Neuronal stem cell (in vitro differentiated cells): ENCODE measurements around the gene GAPVD1. TPM values are rescaled to one million over a fixed set of nuclear protein-coding genes. Genes with fewer than 3 reads are reported as not detected.

ENCODE experiments used
- DNase-seq: peaks from one replicate; pipeline ENCODE4 v3.0.0-alpha.2; 2013; ENCODE audit warnings: low spot score
- H2AFZ ChIP-seq: one replicate; pipeline ENCODE4 v1.6.1; 2013; ENCODE audit warnings: mild to moderate bottlenecking, low read length, inconsistent platforms
- H2AK5ac ChIP-seq: 2 replicates; pipeline ENCODE4 v1.6.1; 2013; ENCODE audit warnings: low read depth, mild to moderate bottlenecking, inconsistent platforms, low read length, moderate library complexity, mixed read lengths
- H2BK120ac ChIP-seq: 2 replicates; pipeline ENCODE4 v1.6.1; 2013; ENCODE audit warnings: low read depth, mild to moderate bottlenecking, inconsistent platforms, low read length, moderate library complexity, mixed read lengths
- H2BK12ac ChIP-seq: one replicate; pipeline ENCODE4 v1.6.1; 2013; ENCODE audit warnings: low read length, inconsistent platforms
- H2BK15ac ChIP-seq: 2 replicates; pipeline ENCODE4 v1.6.1; 2013; ENCODE audit warnings: mild to moderate bottlenecking, low read length, inconsistent platforms, mixed read lengths
- H2BK5ac ChIP-seq: one replicate; pipeline ENCODE4 v1.6.1; 2013; ENCODE audit warnings: inconsistent platforms, mild to moderate bottlenecking, low read length, moderate library complexity
- H3K14ac ChIP-seq: one replicate; pipeline ENCODE4 v1.6.1; 2013; ENCODE audit warnings: low read length, inconsistent platforms
- H3K18ac ChIP-seq: 2 replicates; pipeline ENCODE4 v1.6.1; 2013; ENCODE audit warnings: low read length, inconsistent platforms
- H3K23ac ChIP-seq: 2 replicates; pipeline ENCODE4 v1.6.1; 2013; ENCODE audit warnings: low read depth, mild to moderate bottlenecking, mixed read lengths, low read length, inconsistent platforms; ENCODE audit not compliant: poor library complexity
- H3K27ac ChIP-seq: replicated peaks from 3 replicates; pipeline ENCODE4 v1.5.1; 2013; ENCODE audit warnings: low read length, inconsistent platforms
- H3K27me3 ChIP-seq, 3 experiments: 2 replicates each; pipeline ENCODE4 v1.6.1; 2013; ENCODE audit warnings: low read length in 3 of 3, mild to moderate bottlenecking in 2 of 3, inconsistent platforms in 1 of 3, low read depth in 1 of 3, mixed read lengths in 1 of 3, moderate library complexity in 1 of 3; ENCODE audit not compliant: control insufficient read depth in 3 of 3, insufficient read depth in 3 of 3
- H3K36me3 ChIP-seq, 2 donors: replicated peaks in 1 of 2; 2 replicates each; pipeline ENCODE4 v1.6.1; 2013; ENCODE audit warnings: low read length in 2 of 2; ENCODE audit not compliant: control insufficient read depth in 2 of 2, insufficient read depth in 2 of 2
- H3K4ac ChIP-seq: 2 replicates; pipeline ENCODE4 v1.6.1; 2013; ENCODE audit warnings: inconsistent platforms, mild to moderate bottlenecking, low read length, moderate library complexity
- H3K4me1 ChIP-seq, 2 donors: 1 replicate in 1 of 2; 2 replicates in 1 of 2; pipeline ENCODE4 v1.6.1; 2013; ENCODE audit warnings: low read length in 2 of 2, low read depth in 1 of 2; ENCODE audit not compliant: control insufficient read depth in 2 of 2, insufficient read depth in 1 of 2
- H3K4me2 ChIP-seq: one replicate; pipeline ENCODE4 v1.6.1; 2013; ENCODE audit warnings: mild to moderate bottlenecking, low read length, inconsistent platforms; ENCODE audit not compliant: insufficient read depth, poor library complexity, severe bottlenecking
- H3K4me3 ChIP-seq, 2 donors: 2 replicates each; pipeline ENCODE4 v1.5.1; 2013; ENCODE audit warnings: low read length in 2 of 2, mild to moderate bottlenecking in 2 of 2, inconsistent platforms in 1 of 2, moderate library complexity in 1 of 2
- H3K79me1 ChIP-seq: one replicate; pipeline ENCODE4 v1.6.1; 2013; ENCODE audit warnings: low read depth, mild to moderate bottlenecking, inconsistent platforms, low read length, moderate library complexity
- H3K9ac ChIP-seq: one replicate; pipeline ENCODE4 v1.6.1; 2013; ENCODE audit warnings: mild to moderate bottlenecking, low read depth, low read length, inconsistent platforms; ENCODE audit not compliant: poor library complexity
- H3K9me3 ChIP-seq, 2 donors: replicated peaks in 1 of 2; 2 replicates each; pipeline versions ENCODE3 to v1.6.1; 2013; ENCODE audit warnings: low read length in 2 of 2, mild to moderate bottlenecking in 2 of 2, inconsistent platforms in 1 of 2, low read depth in 1 of 2, mixed read lengths in 1 of 2, moderate library complexity in 1 of 2; ENCODE audit not compliant: control insufficient read depth in 2 of 2, insufficient read depth in 1 of 2
- H4K8ac ChIP-seq: one replicate; pipeline ENCODE4 v1.6.1; 2013; ENCODE audit warnings: low read depth, mild to moderate bottlenecking, inconsistent platforms, low read length, moderate library complexity
- H4K91ac ChIP-seq: one replicate; pipeline ENCODE4 v1.6.1; 2013; ENCODE audit warnings: low read length, low read depth, mild to moderate bottlenecking, inconsistent platforms; ENCODE audit not compliant: poor library complexity
- WGBS, 2 donors: extraction: QIAGEN DNeasy Blood & Tissue Kit; methylation state at CpG; one replicate each; pipeline ENCODE4 v1.1.7; 2013; ENCODE audit warnings: missing lambda C conversion rate in 2 of 2, mixed read lengths in 1 of 2; ENCODE audit not compliant: insufficient read length in 2 of 2, insufficient replicate concordance in 1 of 2; ENCODE audit errors: extremely low coverage in 2 of 2; 5-methylcytosine and 5-hydroxymethylcytosine counted together
- small RNA-seq: library from polyadenylated mRNA; stranded (forward); fragments of <200 nt; extraction: miRNeasy Mini kit (QIAGEN cat#:217004); gene quantifications from one replicate; pipeline ENCODE3, GENCODE V24; 2013; ENCODE audit not compliant: insufficient read depth

Gene GAPVD1

GRCh38 chr9:125415583-125416460 lies 154.2 kb downstream of the GAPVD1 start:
- Histone ChIP-seq H3K4me2 (no peak overlapping the region), H3K36me3 (no peaks in the 10 kb centered on the region), H3K9me3 (no peaks in the 10 kb centered on the region), H2AFZ (peak overlapping the region; percentile 35), H4K8ac (no peak overlapping the region), H3K18ac (peak overlapping the region; percentile 63), H2BK12ac (no peak overlapping the region), H3K79me1 (no peaks in the 10 kb centered on the region), H3K23ac (no peak overlapping the region), H2BK5ac (no peak overlapping the region), H3K27me3 (no peaks in the 10 kb centered on the region), H3K4me1 (no peaks in the 10 kb centered on the region), H3K14ac (no peak overlapping the region), H2BK120ac (no peak overlapping the region), H3K4ac (no peak overlapping the region), H3K4me3 (no peak overlapping the region), H2BK15ac (peak overlapping the region; percentile 34), H2AK5ac (no peak overlapping the region), H3K27ac (no peak overlapping the region), H4K91ac (no peak overlapping the region), H3K9ac (no peak overlapping the region)
- no peak for DNase-seq
- no CpG with 5 or more reads among the region's 23 CpGs for WGBS, 2 donors

GRCh38 chr9:125416517-125416916 lies 154.9 kb downstream of the GAPVD1 start:
- no peak overlapping the region for H3K27ac ChIP-seq
- no peak overlapping the region for H2BK5ac ChIP-seq
- H3K18ac ChIP-seq = no peak overlapping the region
- no peaks in the 10 kb centered on the region for H3K27me3 ChIP-seq
- no peak overlapping the region for H3K23ac ChIP-seq
- H2BK15ac ChIP-seq = no peak overlapping the region
- no peak overlapping the region for H3K9ac ChIP-seq
- no CpG with 5 or more reads among the region's 8 CpGs for WGBS, 2 donors
- no peaks in the 10 kb centered on the region for H3K4me1 ChIP-seq
- H4K91ac ChIP-seq = no peak overlapping the region
- no peak overlapping the region for H3K4ac ChIP-seq
- H3K36me3 ChIP-seq = no peaks in the 10 kb centered on the region
- H2BK12ac ChIP-seq = no peak overlapping the region
- no peak overlapping the region for H3K14ac ChIP-seq
- H2AFZ ChIP-seq = peak overlapping the region; percentile 35
- DNase-seq = no peak
- no peak overlapping the region for H2BK120ac ChIP-seq
- no peak overlapping the region for H4K8ac ChIP-seq
- H3K4me3 ChIP-seq = no peak overlapping the region
- no peak overlapping the region for H3K4me2 ChIP-seq
- no peak overlapping the region for H2AK5ac ChIP-seq
- H3K9me3 ChIP-seq = no peaks in the 10 kb centered on the region
- H3K79me1 ChIP-seq = no peaks in the 10 kb centered on the region

Small RNAs within 50 kb of the gene (small RNA-seq; reads per million reads assigned to genes)
- gene AL354710.1 = not detected
- gene RNU6-1020P = not detected
